GM18502 (cell line): Measurements from ENCODE around the gene RRP15.

Experiments used
- ATAC-seq: cut with Tn5 transposase; IDR thresholded peaks from one replicate; pipeline ENCODE4 v1.9.1; 2021; ENCODE audit warnings: mild to moderate bottlenecking; ENCODE audit not compliant: unreplicated experiment, poor library complexity

Gene RRP15

GRCh38 chr1:218382261-218382660 lies 97.2 kb downstream of the RRP15 start:
- ATAC-seq, result no peak

GRCh38 chr1:218383051-218383450 lies 98.0 kb downstream of the RRP15 start:
- no peak for ATAC-seq

GRCh38 chr1:218383681-218384080 lies 98.6 kb downstream of the RRP15 start:
- ATAC-seq, result no peak

- ATAC-seq, result no peak
These were observed 99.5 kb downstream of the RRP15 start for GRCh38 chr1:218384581-218384993.
